BJ (cell line): ENCODE results near the gene ERGIC1. TPM values are rescaled to one million over a fixed set of nuclear protein-coding genes. Genes with fewer than 3 reads are reported as not detected.

Experiments
- CTCF ChIA-PET: fragments of 350-600 bp; formaldehyde crosslinking; extraction: SDS; loops from one replicate; lab custom pipeline; 2021; ENCODE audit warnings: antibody characterized with exemption, inconsistent platforms; lab: Yijun Ruan, JAX
- POLR2A ChIA-PET: fragments of 300-600 bp; sonication (Branson Sonifier 250); formaldehyde crosslinking; extraction: SDS; loops from one replicate; lab custom pipeline; 2021; ENCODE audit warnings: antibody characterized with exemption; lab: Charles Lee
- DNase-seq: peaks from one replicate; pipeline ENCODE4 v3.0.0-alpha.2; 2011; ENCODE audit warnings: low read depth
- H3K27me3 ChIP-seq: 2 replicates; pipeline ENCODE4 v1.6.0; 2011; ENCODE audit warnings: low read length; ENCODE audit not compliant: control insufficient read depth, insufficient read depth
- H3K36me3 ChIP-seq: 2 replicates; pipeline ENCODE4 v1.5.1; 2011; ENCODE audit warnings: low read length; ENCODE audit not compliant: control insufficient read depth, insufficient read depth
- H3K4me3 ChIP-seq: 2 replicates; pipeline ENCODE4 v1.5.1; 2011; ENCODE audit warnings: low read depth, mild to moderate bottlenecking, control low read depth, low read length
- polyA plus RNA-seq: library from polyadenylated mRNA; depleted of rRNA; stranded (reverse); fragments of >200 nt; gene quantifications from 2 replicates; pipeline ENCODE4 v1.2.3, GENCODE V29; 2011
- TF ChIP-seq, protein P1 (sequence below): IDR thresholded peaks from 2 replicates; pipeline ENCODE4 v1.5.1; 2011; ENCODE audit warnings: low read depth, mild to moderate bottlenecking, control low read depth, inconsistent platforms, low read length, moderate library complexity; ENCODE audit not compliant: insufficient read depth

ERGIC1 gene
- polyA plus RNA-seq, 1 experiment: 216 TPM

GRCh38 chr5:172843825-172844576 is 9.9 kb downstream of the ERGIC1 start:
- Histone ChIP-seq H3K27me3 (no peaks in the 10 kb centered on the region), H3K36me3 (peaks cover 3% of the 10 kb centered on the region), H3K4me3 (no peak overlapping the region)
- no peak for DNase-seq
- ChIA-PET CTCF (no interaction called here), POLR2A (no interaction called here)
- TF ChIP-seq, protein P1, sequence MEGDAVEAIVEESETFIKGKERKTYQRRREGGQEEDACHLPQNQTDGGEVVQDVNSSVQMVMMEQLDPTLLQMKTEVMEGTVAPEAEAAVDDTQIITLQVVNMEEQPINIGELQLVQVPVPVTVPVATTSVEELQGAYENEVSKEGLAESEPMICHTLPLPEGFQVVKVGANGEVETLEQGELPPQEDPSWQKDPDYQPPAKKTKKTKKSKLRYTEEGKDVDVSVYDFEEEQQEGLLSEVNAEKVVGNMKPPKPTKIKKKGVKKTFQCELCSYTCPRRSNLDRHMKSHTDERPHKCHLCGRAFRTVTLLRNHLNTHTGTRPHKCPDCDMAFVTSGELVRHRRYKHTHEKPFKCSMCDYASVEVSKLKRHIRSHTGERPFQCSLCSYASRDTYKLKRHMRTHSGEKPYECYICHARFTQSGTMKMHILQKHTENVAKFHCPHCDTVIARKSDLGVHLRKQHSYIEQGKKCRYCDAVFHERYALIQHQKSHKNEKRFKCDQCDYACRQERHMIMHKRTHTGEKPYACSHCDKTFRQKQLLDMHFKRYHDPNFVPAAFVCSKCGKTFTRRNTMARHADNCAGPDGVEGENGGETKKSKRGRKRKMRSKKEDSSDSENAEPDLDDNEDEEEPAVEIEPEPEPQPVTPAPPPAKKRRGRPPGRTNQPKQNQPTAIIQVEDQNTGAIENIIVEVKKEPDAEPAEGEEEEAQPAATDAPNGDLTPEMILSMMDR: no peak

- ChIA-PET CTCF (no interaction called here), POLR2A (no interaction called here)
- DNase-seq: no peak
- TF ChIP-seq, protein P1: no peak
- no peak overlapping the region for H3K4me3 ChIP-seq
- H3K36me3 ChIP-seq: peaks cover 3% of the 10 kb centered on the region
- no peaks in the 10 kb centered on the region for H3K27me3 ChIP-seq
Measured at GRCh38 chr5:172844577-172844838, 10.5 kb downstream of the ERGIC1 start.

DNA sequence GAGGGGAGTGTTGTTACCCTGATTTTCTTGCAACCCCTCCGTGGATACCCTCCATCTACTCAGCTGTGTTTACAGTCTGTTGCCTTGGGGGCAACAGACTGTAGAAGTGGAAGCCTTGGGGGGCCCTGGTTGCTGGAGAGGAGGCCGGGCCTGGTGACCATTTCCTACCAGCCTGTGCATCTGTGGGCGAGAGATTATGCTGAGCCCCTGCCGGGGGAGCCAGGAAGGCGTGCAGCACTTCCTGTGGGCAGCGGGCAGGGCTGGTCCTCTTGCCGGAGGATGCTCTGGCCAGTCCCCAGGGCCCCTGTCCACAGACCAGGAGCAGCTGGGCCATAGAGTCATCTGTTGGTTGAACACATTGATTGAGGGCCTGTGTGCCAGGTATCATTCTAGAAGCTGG is 11.1 kb downstream of the ERGIC1 start:
- H3K27me3 ChIP-seq: no peaks in the 10 kb centered on the region
- TF ChIP-seq, protein P1: no peak
- DNase-seq: no peak
- H3K4me3 ChIP-seq: no peak overlapping the region
- POLR2A ChIA-PET: no interaction called here
- CTCF ChIA-PET: no interaction called here
- H3K36me3 ChIP-seq: peaks cover 3% of the 10 kb centered on the region

- ChIA-PET CTCF (no interaction called here), POLR2A (no interaction called here)
- DNase-seq: no peak
- TF ChIP-seq, protein P1: no peak
- no peak overlapping the region for H3K4me3 ChIP-seq
- H3K36me3 ChIP-seq: peaks cover 3% of the 10 kb centered on the region
- H3K27me3 ChIP-seq: no peaks in the 10 kb centered on the region
Measured at GRCh38 chr5:172845576-172845975, 11.5 kb downstream of the ERGIC1 start.

DNA sequence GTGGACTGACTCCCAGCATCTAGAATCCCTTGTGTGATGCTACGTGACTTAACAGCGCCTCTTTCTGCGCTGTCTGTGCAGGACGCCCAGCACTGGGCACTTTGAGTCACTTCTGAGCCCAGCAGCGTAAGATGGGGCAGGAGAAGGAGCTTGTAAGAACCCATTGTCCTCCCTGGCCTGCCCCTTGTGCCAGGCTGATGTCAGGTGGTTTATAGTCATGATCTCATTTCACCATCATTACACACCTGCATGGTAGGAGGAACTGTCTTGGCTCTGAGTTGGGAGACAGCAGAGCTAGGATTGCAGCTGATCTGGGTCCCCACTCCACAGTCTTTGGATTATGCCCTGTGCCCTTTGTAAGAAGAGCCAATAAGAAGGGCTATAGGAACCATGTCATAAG is 12.2 kb downstream of the ERGIC1 start:
- ChIA-PET CTCF (interaction anchor here (0.8 to 0.9 kb wide), 2 partner anchors 16 to 86 kb away, joined by 3 read pairs; no protein-coding TSS in a partner anchor), POLR2A (no interaction called here)
- Histone ChIP-seq H3K4me3 (no peak overlapping the region), H3K27me3 (no peaks in the 10 kb centered on the region), H3K36me3 (peaks cover 2% of the 10 kb centered on the region)
- DNase-seq: no peak
- TF ChIP-seq, protein P1: no peak
